Ishikawa (cell line): ENCODE data around the gene ABCA9.

Experiments used
- CEBPB ChIP-seq: IDR thresholded peaks from 2 replicates; pipeline ENCODE4 v1.6.1; 2012
- CREB1 ChIP-seq: IDR thresholded peaks from 2 replicates; pipeline ENCODE4 v1.6.1; 2012; ENCODE audit warnings: low read depth
- EGR1 ChIP-seq: IDR thresholded peaks from 2 replicates; pipeline ENCODE4 v1.6.1; 2012
- EP300 ChIP-seq: IDR thresholded peaks from 2 replicates; pipeline ENCODE4 v1.6.1; 2012; ENCODE audit warnings: borderline replicate concordance
- FOXM1 ChIP-seq: IDR thresholded peaks from 2 replicates; pipeline ENCODE4 v1.6.1; 2012; ENCODE audit warnings: low read depth, borderline replicate concordance
- NFIC ChIP-seq: IDR thresholded peaks from 2 replicates; pipeline ENCODE4 v1.6.1; 2012
- RAD21 ChIP-seq: IDR thresholded peaks from 2 replicates; pipeline ENCODE4 v1.6.1; 2012; ENCODE audit warnings: low read depth
- REST ChIP-seq: IDR thresholded peaks from 2 replicates; pipeline ENCODE4 v1.6.1; 2012; ENCODE audit warnings: low read depth, mild to moderate bottlenecking
- TAF1 ChIP-seq: IDR thresholded peaks from 2 replicates; pipeline ENCODE4 v1.6.1; 2012; ENCODE audit warnings: low read depth, mild to moderate bottlenecking
- TCF12 ChIP-seq: IDR thresholded peaks from 2 replicates; pipeline ENCODE4 v1.6.1; 2012; ENCODE audit warnings: low read depth
- TEAD4 ChIP-seq: IDR thresholded peaks from 2 replicates; pipeline ENCODE4 v1.6.1; 2012
- YY1 ChIP-seq: IDR thresholded peaks from 2 replicates; pipeline ENCODE4 v1.6.1; 2012; ENCODE audit warnings: low read depth
- ZBTB7A ChIP-seq: IDR thresholded peaks from 2 replicates; pipeline ENCODE4 v1.6.1; 2012; ENCODE audit warnings: low read depth
- TF ChIP-seq, protein P1 (sequence below): IDR thresholded peaks from 2 replicates; pipeline ENCODE4 v1.6.1; 2012
- TF ChIP-seq, protein P2 (sequence below): IDR thresholded peaks from 2 replicates; pipeline ENCODE4 v1.6.1; 2012

The ABCA9 gene

DNA sequence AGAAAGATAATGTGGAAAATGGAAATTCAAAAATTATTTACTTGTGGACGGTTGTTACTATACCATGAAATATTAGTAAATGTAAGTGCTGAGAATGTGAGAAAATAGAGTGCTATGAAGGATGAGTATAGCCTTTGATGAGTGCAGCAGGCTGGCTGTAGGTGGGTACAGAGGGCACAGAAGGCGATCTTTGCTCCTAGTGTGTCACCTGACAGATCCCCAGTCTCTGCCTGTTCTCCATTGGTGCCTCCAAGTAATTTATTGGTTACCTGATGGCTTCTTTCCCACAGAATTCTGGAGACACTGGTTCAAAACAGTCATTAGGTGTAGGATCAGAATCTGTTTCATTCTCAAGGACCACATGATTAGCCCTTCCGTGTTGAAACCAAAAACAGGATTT is 28.9 kb downstream of the ABCA9 start:
- no peak for TF ChIP-seq CREB1

- TF ChIP-seq TAF1: no peak
- TF ChIP-seq, protein P1, sequence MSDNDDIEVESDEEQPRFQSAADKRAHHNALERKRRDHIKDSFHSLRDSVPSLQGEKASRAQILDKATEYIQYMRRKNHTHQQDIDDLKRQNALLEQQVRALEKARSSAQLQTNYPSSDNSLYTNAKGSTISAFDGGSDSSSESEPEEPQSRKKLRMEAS: no peak
- TF ChIP-seq TEAD4: no peak
Observed at GRCh38 chr17:69030169-69030568, 30.6 kb downstream of the ABCA9 start.

GRCh38 chr17:69018687-69019086 is 42.0 kb downstream of the ABCA9 start:
- TF ChIP-seq, protein P1: no peak
- no peak for TF ChIP-seq CREB1
- TF ChIP-seq EP300: no peak
- TF ChIP-seq EGR1: no peak

DNA sequence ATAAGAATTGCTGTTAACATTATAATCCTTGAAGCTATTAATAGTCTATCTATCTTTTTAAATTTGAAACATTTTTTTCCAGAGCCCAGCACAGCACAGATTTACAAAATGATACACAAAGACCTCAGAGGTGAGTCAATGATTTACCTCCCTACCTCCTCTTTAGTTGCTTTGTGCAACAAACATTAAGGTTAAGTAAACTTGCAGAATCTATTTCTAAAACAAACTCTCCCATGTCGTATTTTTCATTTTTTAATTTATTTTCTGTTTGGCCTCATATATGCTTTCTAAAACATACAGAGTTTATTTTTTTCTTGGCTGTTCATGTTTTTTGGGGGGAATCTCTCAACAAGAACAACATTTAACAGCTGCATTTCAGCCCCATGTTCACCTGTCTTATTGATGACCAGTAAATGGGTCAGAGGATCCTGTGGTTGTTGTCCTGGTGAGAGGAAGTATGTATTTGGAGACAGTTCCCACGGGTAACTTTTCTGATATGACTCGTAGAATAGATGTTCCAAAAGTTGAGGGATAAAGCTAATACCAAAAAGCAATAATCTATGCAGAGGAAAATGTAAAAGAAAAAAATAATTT is 42.6 kb downstream of the ABCA9 start:
- TF ChIP-seq EGR1 (no peak), FOXM1 (no peak), TAF1 (no peak), NFIC (no peak), ZBTB7A (no peak), RAD21 (no peak), YY1 (no peak), TEAD4 (no peak), TCF12 (no peak), CREB1 (no peak), REST (no peak), EP300 (no peak)
- TF ChIP-seq, protein P1: no peak
- TF ChIP-seq, protein P2, sequence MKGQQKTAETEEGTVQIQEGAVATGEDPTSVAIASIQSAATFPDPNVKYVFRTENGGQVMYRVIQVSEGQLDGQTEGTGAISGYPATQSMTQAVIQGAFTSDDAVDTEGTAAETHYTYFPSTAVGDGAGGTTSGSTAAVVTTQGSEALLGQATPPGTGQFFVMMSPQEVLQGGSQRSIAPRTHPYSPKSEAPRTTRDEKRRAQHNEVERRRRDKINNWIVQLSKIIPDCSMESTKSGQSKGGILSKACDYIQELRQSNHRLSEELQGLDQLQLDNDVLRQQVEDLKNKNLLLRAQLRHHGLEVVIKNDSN: no peak

- TF ChIP-seq NFIC (no peak), EP300 (no peak), TCF12 (no peak)
Observed at GRCh38 chr17:69015631-69016030, 45.1 kb downstream of the ABCA9 start.

- TF ChIP-seq TAF1 (no peak), CEBPB (no peak)
Observed at GRCh38 chr17:69012895-69013805, 47.6 kb downstream of the ABCA9 start.

DNA sequence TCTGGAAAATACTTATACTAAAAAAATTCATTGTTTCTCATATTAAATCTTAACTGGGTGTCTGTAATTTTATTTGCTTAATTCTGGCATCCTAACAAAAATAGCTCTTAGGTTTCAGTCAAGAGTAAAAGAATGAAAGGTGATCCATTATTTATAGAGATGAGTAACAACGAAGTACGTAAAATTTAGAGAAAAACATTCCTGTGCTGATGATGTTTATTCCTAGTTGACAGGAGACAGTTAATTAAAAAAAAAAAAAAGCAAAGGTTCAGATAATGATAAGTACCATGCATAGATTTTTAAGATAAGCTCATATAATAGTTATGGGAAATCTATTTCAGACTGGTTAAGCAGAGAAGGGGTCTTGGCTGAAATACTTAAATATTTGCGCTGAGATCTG is 50.8 kb downstream of the ABCA9 start:
- TF ChIP-seq NFIC: no peak
- TF ChIP-seq, protein P2: no peak
- TF ChIP-seq RAD21: no peak
- TF ChIP-seq REST: no peak
- no peak for TF ChIP-seq CREB1
- TF ChIP-seq ZBTB7A: no peak
- TF ChIP-seq TAF1: no peak
- TF ChIP-seq, protein P1: no peak
- TF ChIP-seq TCF12: no peak
- no peak for TF ChIP-seq TEAD4
- TF ChIP-seq EP300: no peak
- TF ChIP-seq CEBPB: no peak
- no peak for TF ChIP-seq EGR1
- TF ChIP-seq FOXM1: no peak
- no peak for TF ChIP-seq YY1
